Stimulated activated CD8-positive, alpha-beta memory T cell treated with anti-CD3 and anti-CD28 coated beads, Interleukin-12 subunit alpha, Interleukin-12 subunit beta, amount 100 ng/mL, for 1 hour (primary cell): ENCODE data around the gene MORN3.
"Not testable (repeated sequence)": the region's sequence is repeated elsewhere in the genome, so short reads cannot be mapped to it uniquely, and the experiment has no call there.

ENCODE experiments used
- DNase-seq: peaks from one replicate; pipeline ENCODE4 v3.0.0-alpha.2; 2020; ENCODE audit warnings: low read depth

Gene MORN3

GRCh38 chr12:121689430-121689829 is 20.0 kb upstream of the MORN3 start:
- DNase-seq, result no peak

- no peak for DNase-seq
These were observed 19.5 kb upstream of the MORN3 start for GRCh38 chr12:121688966-121689365.

GRCh38 chr12:121679661-121680197 is 10.3 kb upstream of the MORN3 start:
- not testable (repeated sequence) for DNase-seq

GRCh38 chr12:121678716-121679300 is 9.4 kb upstream of the MORN3 start:
- no peak for DNase-seq

- DNase-seq, result no peak
These were observed 8.9 kb upstream of the MORN3 start for GRCh38 chr12:121678305-121678704.

GRCh38 chr12:121676190-121676589 is 6.7 kb upstream of the MORN3 start:
- no peak for DNase-seq

GRCh38 chr12:121673013-121673511 is 3.6 kb upstream of the MORN3 start:
- DNase-seq, result no peak

- peak; percentile 46 for DNase-seq
These were observed 519 bp downstream of the MORN3 start for GRCh38 chr12:121668750-121669520.

- not testable (repeated sequence) for DNase-seq
These were observed 2.6 kb downstream of the MORN3 start for GRCh38 chr12:121666829-121667228.

GRCh38 chr12:121663610-121663929 is 5.9 kb downstream of the MORN3 start:
- no peak for DNase-seq

- not testable (repeated sequence) for DNase-seq
These were observed 7.9 kb downstream of the MORN3 start for GRCh38 chr12:121661353-121662105.

GRCh38 chr12:121657305-121658008 is 12.0 kb downstream of the MORN3 start:
- DNase-seq, result no peak

GRCh38 chr12:121656122-121656521 is 13.3 kb downstream of the MORN3 start:
- no peak for DNase-seq

- DNase-seq, result no peak
These were observed 15.5 kb downstream of the MORN3 start for GRCh38 chr12:121653999-121654398.

GRCh38 chr12:121652767-121653497 is 16.5 kb downstream of the MORN3 start:
- DNase-seq, result no peak

- no peak for DNase-seq
These were observed 18.1 kb downstream of the MORN3 start for GRCh38 chr12:121651320-121651719.

- DNase-seq, result no peak
These were observed 19.6 kb downstream of the MORN3 start for GRCh38 chr12:121649819-121650353.

GRCh38 chr12:121649322-121649721 is 20.1 kb downstream of the MORN3 start:
- DNase-seq, result no peak

GRCh38 chr12:121648458-121649028 is 20.9 kb downstream of the MORN3 start:
- no peak for DNase-seq

- no peak for DNase-seq
These were observed 28.2 kb downstream of the MORN3 start for GRCh38 chr12:121641343-121641630.
